Fibroblast of the aortic adventitia (primary cell): ENCODE measurements around the gene PRKAR2A. TPM values are rescaled to one million over a fixed set of nuclear protein-coding genes. Genes with fewer than 3 reads are reported as not detected.
"Not testable (repeated sequence)": the region's sequence is repeated elsewhere in the genome, so short reads cannot be mapped to it uniquely, and the experiment has no call there.

Source experiments
- DNase-seq: peaks from one replicate; pipeline ENCODE4 v3.0.0-alpha.2; 2010; ENCODE audit warnings: low read depth
- H3K4me3 ChIP-seq: 2 replicates; pipeline ENCODE4 v1.5.1; 2011; ENCODE audit warnings: low read depth, mild to moderate bottlenecking, control low read depth, low read length, moderate library complexity
- total RNA-seq: library from RNA; depleted of rRNA; stranded (reverse); fragments of >200 nt; gene quantifications from 2 replicates; pipeline ENCODE4 v1.2.3, GENCODE V29; 2012; ENCODE audit warnings: low replicate concordance
- TF ChIP-seq, protein P1 (sequence below): IDR thresholded peaks from 2 replicates; pipeline ENCODE4 v1.5.1; 2011; ENCODE audit warnings: mild to moderate bottlenecking, low read length, control low read depth, inconsistent platforms; ENCODE audit not compliant: insufficient read depth

PRKAR2A gene
- total RNA-seq, 1 donor: 43.4 TPM

DNA sequence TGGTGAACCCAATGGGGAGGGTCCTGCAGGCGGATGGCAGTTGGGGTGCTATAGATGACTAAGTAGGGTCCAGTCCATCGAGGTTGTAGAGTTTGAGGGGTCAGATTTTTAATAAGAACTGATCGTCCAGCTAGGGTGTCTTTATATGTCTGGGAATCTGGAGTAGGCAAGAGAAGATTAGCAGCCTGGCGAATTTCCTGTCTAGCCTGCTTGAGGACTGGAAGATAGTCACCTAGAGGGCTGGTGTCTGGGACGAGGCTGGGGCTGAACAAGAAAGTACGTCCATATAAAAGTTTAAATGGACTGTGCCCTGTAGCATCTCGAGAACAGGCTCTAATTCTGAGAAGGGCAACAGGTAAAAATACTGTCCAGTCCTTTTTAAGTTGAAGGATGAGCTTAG, 123.9 kb downstream of the PRKAR2A start:
- TF ChIP-seq, protein P1, sequence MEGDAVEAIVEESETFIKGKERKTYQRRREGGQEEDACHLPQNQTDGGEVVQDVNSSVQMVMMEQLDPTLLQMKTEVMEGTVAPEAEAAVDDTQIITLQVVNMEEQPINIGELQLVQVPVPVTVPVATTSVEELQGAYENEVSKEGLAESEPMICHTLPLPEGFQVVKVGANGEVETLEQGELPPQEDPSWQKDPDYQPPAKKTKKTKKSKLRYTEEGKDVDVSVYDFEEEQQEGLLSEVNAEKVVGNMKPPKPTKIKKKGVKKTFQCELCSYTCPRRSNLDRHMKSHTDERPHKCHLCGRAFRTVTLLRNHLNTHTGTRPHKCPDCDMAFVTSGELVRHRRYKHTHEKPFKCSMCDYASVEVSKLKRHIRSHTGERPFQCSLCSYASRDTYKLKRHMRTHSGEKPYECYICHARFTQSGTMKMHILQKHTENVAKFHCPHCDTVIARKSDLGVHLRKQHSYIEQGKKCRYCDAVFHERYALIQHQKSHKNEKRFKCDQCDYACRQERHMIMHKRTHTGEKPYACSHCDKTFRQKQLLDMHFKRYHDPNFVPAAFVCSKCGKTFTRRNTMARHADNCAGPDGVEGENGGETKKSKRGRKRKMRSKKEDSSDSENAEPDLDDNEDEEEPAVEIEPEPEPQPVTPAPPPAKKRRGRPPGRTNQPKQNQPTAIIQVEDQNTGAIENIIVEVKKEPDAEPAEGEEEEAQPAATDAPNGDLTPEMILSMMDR: no peak
- no peak for DNase-seq
- no peak overlapping the region for H3K4me3 ChIP-seq

DNA sequence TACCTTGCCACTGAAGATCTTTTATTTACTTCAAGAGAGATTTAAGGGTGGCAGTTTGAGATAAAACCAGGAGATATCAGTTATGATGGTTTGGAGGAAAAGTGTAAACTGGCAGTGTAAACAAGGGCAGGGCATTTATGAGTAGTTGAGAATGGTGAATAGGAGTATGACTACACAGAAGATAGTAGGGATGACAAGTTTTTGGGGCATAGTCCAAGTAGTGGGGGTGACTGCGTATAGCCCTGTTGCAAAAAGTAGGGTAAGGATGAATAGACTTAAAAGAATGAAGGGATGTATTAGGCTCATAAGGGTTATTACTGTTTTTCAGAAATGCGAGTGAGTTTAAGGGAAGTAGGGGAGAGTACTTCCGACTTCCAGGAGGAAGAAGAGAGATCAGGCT, 124.4 kb downstream of the PRKAR2A start:
- H3K4me3 ChIP-seq: not testable (repeated sequence)
- peak; percentile 42 for DNase-seq

DNA sequence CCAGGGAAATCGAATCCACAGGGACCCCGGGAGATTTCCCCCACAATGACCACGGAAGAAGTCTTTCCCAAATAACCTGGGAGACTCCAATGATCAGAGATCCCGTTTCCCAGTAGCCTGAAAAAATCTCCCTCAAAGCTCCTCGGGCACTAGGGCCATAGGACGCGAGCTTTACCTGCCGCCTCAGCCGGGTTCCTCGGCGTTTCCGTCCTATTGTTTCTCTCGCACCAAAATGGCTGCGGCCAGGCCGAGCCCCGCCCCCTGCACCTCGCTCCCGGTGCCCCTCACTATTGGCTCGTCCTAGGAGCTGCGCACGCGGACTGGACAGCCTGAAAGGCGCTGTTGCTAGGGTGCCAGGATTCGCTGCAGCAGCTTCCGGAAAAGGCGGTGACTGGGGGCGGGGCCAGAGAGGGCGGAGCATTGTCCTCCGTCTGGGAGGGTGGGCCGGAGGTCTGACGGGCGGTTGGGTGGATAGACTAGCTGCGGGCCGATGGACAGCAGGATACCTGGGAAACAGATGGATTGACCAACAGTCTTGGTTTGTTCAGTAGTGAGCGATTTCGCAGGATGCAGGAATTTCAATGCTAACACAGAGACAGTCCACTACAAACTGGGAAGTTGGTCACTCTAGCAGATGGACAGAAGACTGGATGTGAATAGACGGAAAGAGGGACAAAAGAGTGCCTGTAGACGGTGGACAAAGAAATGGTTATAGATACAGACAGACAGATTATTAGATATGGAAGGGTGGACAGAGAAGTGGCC, 130.5 kb downstream of the PRKAR2A start, which contains the start of gene IP6K2:
TSS of gene IP6K2 (minus strand) at position 240 of the 765 bp plus-strand sequence. CDS start 21,930 bp downstream, outside the sequence.
- TF ChIP-seq, protein P1: no peak
- H3K4me3 ChIP-seq: peak within 1 kb of the TSS; percentile 96
- peak; percentile 96 for DNase-seq

DNA sequence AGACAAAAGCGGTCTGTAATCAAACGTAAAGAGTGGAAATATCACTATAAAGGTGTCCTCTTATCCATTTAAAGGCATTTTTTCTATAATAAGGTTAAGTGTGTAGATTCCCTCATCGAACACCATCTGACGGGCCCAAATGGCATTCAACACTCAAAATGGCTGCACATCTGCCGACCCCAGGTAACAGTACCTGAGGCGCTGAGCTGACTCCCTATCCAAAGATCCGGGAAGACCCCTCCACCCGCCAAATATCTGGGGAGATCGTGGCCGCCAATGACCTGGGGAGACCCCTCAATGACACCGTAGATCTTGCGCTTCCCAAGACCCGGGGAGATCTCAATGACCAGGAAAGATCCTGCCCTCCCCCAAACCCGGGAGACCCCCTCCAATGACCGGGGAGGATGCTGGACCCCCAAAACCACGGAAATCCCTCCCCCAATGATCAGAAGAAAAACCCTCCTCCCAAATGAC, 131.1 kb downstream of the PRKAR2A start:
- no peak for DNase-seq
- H3K4me3 ChIP-seq: peak overlapping the region; percentile 96
- TF ChIP-seq, protein P1: no peak

DNA sequence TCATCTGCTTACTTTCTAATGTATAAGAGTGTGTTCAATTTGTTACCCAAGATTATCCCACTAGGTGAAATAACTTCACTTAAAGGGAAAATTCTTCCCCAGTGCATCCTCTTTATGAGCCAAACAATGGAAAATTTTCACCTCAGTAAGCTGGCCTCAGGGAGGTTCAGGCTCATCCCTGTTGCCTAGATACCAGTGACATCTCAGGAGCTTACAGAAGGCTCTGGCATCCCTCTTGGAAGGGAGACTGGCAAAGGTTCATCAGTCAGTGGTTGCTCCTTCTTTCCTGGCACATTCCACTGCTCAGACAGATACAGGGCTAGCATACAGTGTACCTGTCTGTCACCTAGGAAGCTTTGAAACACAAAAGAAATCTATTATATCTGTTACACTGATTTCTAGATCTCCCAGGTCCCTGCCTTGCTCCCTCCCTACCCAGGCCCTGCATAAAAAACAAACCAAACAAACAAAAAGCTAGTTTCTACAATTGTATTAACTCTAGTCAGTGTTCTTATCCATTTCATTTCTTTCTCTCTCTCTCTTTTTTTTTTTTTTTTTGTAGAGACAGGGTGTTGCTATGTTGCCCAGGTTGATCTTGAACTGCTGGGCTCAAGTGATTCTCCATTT, 132.4 kb downstream of the PRKAR2A start:
- TF ChIP-seq, protein P1: no peak
- peak; percentile 32 for DNase-seq
- peak overlapping the region; percentile 96 for H3K4me3 ChIP-seq

DNA sequence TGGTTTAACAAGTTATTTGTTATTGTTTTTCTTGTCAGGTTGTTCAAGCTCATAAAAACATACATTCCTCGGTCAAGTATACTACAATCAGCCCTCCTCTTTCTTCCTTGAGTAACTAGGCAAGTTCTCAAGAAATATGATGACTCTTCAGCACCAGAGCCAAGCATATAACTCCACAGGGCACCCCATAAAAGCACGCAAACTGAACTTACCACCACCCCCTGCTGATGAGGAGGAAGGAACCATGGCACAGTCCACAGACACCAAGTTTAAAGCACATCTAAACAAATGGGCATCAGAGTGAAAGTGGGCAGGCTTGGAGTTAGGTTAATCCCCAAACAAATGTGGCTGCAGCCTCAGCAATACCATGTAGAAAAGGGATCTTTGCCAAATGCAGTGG, 135.9 kb downstream of the PRKAR2A start:
- TF ChIP-seq, protein P1: no peak
- H3K4me3 ChIP-seq: no peak overlapping the region
- no peak for DNase-seq

DNA sequence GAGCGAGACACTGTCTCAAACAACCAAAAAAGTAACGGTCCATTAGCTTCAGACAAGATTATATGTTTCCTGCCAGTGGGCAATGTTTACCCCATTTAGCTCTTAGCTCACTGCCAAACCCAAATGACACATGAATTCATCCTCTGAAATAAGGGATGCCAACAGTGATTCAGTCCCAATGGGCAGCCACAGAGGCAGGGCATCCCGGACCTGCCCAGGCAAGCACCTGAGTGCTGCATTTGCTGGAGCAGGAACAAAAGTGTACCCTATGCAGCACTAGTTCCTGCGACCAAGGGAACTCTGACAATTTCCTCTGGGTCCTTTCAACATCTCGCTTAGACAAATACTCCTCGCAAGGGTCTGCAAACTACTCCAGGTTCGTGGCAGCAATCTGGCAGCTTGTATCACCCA, 138.6 kb downstream of the PRKAR2A start:
- TF ChIP-seq, protein P1: no peak
- H3K4me3 ChIP-seq: no peak overlapping the region
- DNase-seq: no peak
